HG02884 (cell line): ENCODE measurements around the gene RPL19.

ENCODE experiments used
- ATAC-seq: cut with Tn5 transposase; IDR thresholded peaks from one replicate; pipeline ENCODE4 v1.9.1; 2021; ENCODE audit warnings: mild to moderate bottlenecking, moderate library complexity; ENCODE audit not compliant: unreplicated experiment

The RPL19 gene

DNA sequence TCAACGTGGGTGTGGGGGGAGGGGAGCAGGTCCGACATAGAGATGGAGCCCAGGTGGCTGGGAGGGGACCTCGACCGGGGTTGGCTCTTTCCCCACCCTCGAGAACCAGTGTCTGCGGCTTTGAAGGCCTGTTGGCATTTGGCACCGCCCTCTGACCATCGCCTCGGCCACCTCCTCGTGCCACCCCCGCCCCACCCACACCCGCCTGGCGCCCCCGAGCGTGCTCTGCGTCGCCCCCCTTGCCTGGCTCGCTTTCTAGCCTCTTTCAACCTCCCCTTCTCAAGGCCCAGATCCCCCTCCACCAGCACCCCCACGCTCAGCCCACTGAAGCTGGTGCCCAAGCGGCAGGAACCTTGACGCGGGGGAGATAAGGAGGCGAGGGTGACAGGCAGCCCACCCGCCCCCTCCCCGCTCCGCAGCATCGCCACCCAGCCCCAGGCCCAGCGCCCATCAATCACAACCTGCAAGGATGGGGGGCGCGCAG, 3.2 kb upstream of the RPL19 start:
- ATAC-seq: no peak

DNA sequence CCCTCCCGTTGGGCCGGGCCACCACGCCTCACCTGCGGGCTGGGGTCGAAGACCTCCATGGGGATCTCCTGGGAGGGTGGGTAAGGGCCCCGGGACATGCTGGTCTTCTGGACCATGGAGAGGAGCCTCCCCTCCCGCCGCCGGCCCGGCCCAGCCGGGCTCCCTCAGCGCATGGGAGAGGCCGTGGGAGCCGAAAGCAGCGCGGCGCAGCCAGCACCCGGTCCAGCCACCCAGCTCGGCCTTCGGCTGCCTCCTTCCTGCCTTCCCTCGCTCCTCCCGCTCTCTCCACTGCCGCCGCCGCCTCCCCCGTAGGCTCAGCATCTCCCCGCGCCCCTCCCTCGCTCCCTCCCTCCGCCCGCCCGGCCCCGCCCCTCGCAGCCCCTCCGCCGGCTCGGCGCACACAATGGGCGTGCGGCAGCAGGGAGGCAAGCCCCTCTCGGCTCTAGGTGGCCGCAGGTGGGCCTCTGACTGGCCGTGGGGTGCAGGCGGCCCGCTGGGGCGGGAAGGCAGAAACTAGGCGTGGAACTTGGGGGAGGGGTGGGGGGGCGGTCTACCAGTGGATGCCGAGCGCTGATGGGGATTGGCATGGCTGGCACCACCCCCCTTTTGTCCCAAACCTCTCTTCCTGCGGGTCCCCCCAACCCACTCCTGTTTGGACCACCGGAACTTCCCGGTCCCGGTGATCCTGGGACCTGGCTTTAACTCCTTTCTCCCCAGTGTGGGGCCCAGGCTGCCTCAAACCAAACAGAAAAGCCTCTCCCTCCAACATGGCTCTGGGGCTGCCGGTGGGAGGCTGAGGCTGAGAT, 2.5 kb upstream of the RPL19 start, which contains the start of gene CACNB1:
CACNB1 (minus strand) TSS at position 290 of the 806 bp plus-strand sequence; CDS start at position 116, 174 bp downstream.
- ATAC-seq: no peak

DNA sequence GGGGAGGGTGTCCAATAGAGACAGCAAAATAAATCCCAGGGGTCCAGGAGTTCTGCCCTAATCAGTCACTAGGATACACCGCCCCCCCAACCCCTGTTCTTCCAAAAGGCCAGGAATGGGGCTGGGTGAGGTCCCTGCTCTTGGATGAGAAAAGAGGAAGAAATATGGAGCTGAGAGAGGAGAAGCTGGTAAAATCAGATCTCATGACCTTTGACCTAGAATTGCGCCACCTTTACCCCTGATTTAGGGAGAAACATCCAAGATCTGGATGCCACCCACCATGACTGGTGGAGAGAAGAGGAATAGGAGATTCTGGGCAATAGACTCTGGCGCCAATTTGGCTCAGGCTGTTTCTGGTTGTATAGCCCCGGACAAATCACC, 1.9 kb upstream of the RPL19 start:
- ATAC-seq: no peak

DNA sequence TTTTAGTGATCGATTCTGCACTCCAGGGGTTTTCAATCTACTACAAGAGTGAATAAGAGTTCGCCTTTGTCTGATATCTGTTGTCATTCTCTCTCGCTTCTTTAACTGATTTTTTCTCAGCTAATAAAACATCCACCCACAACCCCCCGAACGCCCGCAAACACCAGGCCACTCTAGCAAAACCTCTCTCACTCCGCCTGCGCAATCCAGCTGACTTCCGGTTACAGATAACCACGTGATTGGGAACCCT, 338 bp upstream of the RPL19 start:
- no peak for ATAC-seq

DNA sequence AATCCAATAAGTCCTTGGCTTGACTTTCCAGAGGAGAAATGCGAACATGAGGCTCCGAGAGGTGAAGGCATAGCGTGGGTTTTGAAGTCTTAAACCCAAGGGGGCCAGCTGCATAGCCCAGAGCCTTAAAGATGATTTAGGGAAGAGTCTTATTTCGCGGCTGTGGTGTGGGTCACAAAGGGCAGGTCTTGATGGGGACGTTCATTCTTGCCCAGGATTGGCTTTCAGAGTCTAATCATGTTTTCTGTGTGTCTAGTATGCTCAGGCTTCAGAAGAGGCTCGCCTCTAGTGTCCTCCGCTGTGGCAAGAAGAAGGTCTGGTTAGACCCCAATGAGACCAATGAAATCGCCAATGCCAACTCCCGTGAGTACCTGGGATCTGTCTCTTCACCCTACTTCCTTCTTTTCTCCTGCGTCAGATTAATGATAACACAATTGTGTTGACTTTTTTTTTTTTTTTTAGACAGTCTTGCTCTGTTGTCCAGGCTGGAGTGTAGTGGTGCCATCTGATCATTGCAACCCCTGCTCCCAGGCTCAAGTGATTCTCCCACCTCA, 951 bp downstream of the RPL19 start:
- ATAC-seq: no peak

DNA sequence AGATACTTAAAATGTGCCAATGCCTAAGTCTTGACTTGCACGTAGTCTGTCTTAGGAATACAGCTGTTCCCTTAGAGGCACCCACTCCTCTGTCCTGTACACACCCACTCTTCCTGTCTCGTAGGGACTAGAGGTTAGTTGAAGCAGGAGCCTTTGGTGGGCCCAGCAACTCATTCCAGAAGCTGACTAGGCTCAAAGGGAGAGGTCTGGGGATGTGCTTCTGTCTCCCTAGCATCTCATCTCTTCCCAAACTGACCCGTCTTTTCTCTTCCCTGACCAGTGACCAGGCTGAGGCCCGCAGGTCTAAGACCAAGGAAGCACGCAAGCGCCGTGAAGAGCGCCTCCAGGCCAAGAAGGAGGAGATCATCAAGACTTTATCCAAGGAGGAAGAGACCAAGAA, 4.2 kb downstream of the RPL19 start:
- no peak for ATAC-seq

DNA sequence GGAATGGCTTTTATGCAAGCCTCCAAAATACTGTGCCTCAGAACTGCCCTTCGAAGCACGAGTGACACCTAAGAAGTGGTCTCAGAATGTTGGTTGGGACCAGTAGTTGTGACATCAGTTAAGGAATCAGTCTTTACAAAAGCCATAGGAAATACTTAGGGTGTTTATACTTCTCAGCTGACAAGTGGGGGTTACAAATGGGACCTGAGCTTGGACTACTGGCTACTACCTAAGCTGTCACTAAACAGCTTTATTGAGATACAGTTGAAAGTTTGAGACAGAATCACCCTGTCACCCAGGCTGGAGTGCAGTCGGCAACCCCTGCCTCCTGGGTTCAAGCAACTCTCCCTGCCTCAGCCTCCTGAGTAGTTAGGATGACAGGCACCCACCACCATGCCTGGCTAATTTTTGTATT, 5.0 kb downstream of the RPL19 start:
- ATAC-seq: no peak

DNA sequence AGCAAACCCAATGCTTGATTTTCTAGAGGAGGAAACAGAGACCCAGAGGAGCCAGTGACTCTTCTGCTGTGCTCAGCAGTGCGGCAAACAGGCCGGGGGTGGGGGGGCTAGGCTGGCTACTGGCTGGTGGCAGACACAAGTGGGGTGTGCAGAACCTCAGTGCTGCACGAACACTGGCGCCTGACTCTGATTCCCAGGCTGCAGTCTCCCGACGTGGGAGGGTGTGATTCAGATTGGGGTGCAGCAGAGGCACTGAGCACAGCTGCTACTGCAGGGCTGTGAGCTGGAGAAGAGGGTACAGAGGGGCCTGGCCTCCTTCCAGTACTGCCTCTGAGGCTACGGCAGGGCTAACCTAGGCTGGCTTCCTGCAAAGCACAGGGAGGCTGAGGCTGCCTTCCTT, 8.1 kb downstream of the RPL19 start:
- ATAC-seq: no peak

DNA sequence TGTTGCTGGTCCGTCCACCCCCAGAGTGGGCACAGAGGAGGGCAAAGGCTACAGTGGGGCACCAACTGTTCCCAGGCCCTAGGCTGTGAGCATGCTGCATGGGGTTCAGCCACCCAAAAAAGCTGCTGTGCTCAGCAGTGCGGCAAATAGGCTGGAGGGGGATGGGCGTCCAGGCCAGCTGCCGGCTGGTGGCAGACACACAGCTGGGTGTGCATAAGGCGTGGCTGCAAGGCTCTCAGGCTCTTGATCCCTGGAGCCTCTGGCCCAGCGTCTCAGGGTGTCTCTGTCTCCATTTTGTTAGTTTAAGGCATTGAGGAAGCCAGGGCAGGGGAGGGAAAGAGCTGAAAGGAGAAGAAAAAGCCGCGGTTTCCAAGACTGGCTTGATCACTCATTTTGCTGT, 8.8 kb downstream of the RPL19 start:
- ATAC-seq: no peak

DNA sequence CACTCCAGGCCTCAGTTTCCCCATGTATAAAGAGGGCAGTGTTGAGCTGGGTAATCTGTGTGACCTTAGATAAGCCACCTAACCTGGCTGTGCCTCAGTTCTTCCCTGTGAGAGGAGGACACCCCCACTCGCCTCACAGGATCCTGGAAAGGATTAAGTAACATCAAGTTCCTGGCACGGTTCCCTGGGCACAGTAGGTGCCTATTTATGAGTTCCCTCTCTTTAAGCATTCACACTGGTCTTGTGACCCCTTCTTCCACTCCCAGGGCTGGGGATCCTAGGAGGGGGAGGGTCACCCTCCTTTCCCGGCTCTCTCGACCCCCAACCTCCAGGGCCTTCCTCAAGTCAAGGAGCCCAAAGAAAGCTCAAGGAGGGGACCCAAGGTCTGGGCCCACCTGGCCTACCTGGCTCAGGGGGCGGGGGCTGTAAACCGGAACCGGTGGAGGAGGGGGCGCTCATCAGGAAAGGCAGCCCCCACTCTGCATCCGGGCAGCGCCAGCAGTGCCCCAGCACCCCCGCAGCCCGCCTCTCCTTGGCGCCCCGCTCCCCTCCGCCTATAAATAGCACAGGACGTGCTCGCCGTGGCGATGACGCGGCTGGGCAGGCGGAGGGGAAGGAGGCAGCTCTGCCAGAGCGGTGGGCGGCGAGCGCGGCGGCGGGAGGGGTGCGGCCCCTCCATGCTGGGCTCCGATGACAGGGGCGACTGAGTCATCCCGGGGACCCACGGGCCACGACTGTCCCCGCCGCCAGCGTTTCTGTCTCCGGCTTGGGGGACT, 9.4 kb downstream of the RPL19 start:
- ATAC-seq: no peak

DNA sequence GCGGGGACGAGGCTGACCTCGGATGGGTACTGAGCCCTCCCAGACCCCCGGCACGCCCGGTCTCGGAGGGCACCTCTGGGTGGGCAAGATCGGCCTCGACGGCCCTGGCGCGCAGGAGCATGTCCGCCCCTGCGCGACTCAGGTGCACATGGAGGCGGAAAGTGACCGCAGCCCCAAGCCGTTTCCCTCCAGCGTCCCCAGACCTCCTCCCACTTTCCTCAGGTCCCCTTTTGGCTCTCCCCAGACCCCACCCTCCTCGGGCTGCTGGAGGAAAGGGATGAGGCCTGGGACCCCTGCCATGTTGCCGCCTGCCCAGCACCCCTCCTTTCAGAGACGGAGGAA, 10.0 kb downstream of the RPL19 start:
- no peak for ATAC-seq

DNA sequence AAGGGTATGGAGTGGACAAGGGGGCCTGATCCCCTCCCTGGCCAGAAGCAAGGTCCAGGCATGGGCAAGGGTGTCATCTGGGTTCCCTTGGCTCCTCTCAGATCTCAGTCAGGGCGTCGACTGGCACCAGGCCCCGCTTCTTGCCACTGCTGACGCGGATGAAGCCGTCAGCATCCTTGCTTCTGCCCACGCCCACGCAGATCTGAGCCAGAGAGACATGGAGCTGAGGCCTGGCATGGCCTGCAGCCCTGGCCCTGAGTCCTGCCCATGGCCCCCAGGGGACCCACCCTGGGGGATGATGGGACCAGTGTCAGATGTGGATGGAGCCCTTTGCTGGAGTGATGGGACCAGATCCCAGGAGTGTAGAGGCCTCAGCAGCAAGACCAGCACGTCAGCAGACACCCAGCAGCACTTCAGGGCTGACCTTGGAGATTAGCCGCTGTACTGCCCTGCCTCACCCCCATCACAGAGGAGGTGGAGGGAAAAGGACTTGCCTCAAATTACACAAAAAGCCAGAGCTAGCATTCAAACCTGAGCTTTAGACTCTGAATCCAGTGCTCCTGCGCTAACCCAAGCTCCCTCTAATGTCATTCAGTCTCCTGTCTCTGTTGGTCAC, 12.2 kb downstream of the RPL19 start:
- no peak for ATAC-seq

DNA sequence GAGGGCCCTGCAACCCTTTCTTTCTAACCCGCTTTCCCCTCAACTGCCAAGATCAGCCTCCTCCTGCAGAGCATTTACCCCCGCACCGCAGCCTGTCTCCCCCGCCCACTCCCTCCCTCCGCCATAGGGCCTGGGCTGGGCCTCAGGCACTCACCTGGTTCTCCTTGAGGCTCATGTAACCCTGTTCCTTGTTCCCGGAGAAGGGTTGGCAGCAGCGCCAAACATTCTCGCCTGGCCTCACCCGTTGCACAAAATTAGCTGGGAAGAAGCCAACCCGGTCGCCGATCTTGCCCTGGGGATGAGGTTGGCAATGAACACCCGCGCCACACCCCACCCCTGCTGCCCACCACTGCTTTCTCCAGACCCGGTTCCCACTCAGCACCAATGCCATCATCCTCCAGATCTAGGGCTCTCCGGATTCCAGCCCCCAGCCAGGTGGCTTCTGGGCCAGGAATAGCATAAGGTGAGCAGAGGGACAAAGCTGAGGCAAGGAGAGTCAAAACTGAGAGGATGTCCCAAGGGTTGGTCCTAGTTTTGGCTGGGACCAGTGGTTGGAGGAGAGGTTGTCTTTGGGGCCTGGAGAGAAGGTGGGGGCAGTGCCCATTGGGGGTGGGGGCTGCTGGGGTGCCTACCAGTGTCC, 12.9 kb downstream of the RPL19 start:
- no peak for ATAC-seq

DNA sequence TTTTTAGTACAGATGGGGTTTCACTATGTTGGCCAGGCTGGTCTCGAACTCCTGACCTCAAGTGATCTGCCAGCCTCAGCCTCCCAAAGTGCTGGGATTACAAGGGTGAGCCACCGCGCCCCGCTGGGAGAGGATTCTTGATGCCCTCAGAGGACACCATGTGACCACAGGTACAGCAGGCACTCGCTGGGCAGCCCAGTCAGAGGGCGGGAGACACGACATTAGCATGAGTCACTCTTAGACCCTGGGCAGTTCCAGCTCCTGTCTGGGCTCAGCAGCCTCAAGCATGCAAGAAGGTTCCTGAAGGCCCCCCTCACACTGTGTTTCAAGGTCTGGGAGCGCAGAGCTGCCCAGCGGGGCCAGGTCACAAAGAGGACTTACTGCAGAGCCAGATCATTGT, 13.8 kb downstream of the RPL19 start:
- no peak for ATAC-seq

DNA sequence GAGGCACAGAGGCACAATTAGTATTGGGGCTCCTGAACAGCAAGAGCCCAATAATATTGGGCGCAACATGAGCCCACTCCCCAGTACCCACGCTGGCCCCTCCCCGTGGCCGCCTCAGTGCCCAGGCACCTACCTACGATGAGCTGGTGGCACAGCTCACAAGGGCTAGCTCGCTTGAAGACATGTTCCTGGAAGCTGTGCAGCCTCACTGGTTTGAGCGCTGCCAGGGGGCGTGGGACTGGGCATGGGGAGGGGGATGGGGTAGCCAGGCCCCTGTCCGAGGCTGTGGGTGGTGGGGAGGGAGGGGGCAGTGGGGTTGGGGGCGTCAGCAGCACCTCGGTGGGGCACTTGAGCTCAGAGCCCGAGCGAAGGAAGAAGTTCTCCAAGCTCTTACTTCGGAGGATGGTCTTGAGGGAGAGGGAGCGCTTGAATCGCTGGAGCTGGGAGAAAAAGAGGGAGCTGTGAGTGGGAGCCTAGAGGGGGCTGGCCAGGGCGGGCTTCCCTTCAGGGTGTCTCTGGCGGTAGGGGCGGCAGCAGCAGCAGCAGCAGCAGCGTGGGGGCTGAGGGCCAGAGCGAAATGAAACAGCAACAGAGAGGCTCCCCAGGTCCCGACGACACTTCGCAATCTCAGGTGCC, 17.8 kb downstream of the RPL19 start:
- no peak for ATAC-seq

DNA sequence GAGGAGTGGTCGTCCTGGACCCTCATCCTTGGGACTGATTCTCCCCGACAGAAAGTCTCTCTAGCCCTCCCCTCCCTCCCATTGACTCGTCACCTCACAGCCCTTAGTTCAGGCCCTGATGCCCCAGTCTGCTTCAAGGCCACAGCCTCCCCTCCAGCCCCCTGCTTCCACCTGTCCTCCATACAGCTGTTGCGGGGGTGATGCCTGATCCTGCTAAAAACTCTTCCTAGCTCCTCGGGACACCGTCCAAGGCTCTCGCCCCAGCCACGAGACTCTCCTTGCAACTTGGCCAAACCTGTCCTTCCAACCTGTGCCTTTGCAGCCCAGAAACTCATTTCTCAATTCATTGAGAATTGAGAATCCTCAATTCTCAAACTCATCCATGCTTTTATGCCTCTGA, 18.8 kb downstream of the RPL19 start:
- ATAC-seq: no peak

DNA sequence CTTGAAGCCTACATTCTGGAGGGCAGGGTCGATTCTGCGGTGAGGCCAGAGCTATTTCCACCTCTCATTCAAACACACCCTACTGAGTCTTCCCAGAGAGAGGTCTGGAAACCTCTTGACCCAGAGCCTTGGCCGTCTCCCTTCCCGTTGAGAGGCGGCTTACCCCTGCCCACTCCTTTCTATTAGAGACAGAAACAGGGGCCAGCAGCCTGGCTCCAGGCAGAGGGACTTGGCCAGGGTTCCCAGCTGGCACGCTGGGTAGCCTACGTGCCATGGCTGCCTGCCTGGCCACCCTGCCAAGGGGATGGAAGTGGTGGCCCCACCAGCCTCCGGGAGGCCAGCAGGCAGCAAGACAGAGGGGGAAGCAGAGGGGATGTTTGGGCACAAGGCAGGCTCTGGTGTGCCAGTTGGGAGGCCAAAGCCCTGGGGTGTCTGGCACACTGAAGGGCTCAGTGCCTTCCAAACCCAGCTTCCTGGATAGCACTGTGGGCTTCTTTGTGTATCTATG, 19.6 kb downstream of the RPL19 start:
- no peak for ATAC-seq

DNA sequence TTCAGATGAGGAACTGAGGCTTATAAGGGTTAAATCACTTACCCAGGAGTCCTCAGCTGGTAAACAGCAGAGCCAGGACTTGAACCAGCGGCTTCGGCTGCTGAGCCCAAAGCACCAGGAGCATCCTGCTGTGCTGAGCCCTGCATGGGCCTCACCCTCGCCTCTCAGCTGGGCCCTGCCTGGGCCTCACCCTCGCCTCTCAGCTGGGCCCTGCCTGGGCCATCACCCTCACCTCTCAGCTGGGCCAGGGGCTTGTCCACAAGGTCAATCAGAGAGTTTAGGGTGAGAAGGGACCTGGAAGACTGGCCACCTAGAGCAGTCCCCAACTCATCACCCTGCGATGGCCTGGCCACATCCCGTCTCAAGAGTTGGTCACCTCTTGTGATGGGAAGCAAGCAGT, 21.5 kb downstream of the RPL19 start:
- ATAC-seq: no peak

DNA sequence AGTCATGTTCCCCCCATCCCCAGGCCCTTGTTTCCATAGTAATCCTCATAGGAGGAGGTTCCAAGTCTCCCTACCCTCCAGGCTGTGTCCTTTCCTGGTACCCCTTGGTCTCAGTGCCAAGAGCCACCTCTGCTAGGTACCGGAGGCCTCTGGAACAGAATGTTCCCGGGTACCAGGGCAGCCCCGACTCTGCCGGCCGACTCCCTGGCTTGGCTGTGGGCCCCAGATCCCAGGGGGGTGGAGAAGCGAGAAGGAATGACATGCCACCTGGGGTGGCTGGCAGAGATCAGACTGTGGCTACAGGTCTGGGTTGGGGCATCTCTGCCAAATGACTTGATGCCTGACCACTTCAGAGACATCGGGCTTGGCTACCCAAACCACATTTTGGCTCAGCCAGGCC, 22.1 kb downstream of the RPL19 start:
- ATAC-seq: no peak
